HG03520 (cell line): ENCODE results near the gene ZFYVE21.

Experiments
- ATAC-seq: cut with Tn5 transposase; IDR thresholded peaks from one replicate; pipeline ENCODE4 v1.9.1; 2021; ENCODE audit warnings: mild to moderate bottlenecking, moderate library complexity; ENCODE audit not compliant: unreplicated experiment

The ZFYVE21 gene

GRCh38 chr14:103715052-103716000 lies at the start of gene ZFYVE21, which contains the start of gene XRCC3:
Gene ZFYVE21, plus strand, starts transcription at chr14:103715810. Its CDS starts 32 bp downstream, at chr14:103715842.
Gene XRCC3, minus strand, starts transcription at chr14:103715451. Its CDS starts 4,364 bp downstream, at chr14:103711087.
- peak; percentile 91 for ATAC-seq

DNA sequence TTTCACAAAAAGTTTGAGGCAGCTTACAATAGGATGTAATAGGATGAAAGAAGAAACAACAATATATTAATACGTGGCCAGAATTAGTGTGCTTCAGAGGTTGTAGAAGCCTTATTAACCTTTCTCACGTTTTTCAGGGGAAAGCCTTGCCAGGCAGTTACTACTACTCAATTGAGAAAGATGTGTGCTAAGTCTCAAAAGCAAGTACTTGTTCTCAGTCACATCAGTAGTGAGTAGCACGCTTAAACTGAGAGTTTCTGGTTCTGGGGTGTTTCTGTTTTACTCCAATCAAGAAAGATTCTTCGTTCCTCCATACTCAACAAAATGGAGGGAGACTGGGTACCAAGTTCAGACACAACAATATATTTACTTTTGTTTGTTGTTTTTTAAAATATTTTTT lies 47.9 kb upstream of the ZFYVE21 start:
- ATAC-seq = no peak

DNA sequence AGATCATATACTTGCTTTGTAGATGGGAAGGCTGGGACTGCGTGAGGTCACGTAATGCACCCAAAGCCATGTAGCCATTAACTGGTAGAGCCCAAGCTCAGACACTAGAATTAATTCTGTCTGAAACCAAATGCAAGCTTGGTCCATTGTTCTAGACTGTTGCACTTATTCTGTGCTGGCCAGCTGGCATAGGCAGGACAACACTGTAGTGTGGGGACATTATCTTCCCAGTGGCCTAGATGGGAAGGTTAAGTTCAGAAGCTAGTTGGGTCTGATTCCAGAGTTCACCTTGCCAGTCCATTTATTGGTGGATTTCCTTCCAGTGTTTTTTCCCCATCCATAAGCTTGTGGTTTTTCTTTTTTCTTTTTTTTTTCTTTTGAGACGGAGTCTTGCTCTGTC lies 47.5 kb upstream of the ZFYVE21 start:
- ATAC-seq = no peak

DNA sequence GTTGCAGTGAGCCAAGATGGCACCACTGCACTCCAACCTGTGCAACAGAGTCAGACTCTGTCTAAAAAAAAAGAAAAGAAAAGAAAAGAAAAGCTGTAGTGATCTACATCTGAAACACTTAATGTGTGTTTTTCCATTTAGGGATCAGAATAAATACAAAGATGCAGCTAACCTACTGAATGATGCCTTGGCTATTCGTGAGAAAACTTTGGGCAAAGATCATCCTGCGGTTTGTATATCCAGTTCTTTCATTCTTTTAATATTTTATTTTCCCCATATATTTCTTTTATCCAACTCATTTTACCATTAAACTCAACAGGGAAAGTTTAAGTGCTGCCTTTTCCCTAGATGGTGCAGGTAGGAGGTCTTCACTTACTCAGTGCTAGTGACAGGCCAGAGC lies 46.2 kb upstream of the ZFYVE21 start:
- ATAC-seq = no peak

GRCh38 chr14:103671911-103672310 lies 43.7 kb upstream of the ZFYVE21 start:
- ATAC-seq = no peak

DNA sequence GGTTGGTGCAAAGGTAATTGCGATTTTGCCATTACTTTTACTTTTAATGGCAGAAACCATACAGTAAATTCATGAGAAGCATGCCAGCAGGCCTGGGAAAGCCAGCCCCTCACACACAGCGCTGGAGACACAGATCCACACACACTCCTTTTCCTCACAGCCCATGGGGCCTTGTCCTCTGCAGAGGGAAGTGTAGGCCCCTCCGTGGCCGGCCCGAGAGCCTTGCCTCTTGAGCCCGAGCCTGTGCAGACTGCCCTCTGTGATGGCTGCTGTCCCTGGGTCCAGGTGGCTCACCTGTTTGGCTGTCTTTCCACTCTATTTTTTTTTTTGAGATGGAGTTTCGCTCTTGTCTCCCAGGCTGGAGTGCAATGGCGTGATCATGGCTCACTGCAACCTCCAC lies 39.7 kb upstream of the ZFYVE21 start:
- ATAC-seq = no peak

GRCh38 chr14:103676881-103677675 lies 38.5 kb upstream of the ZFYVE21 start:
- no peak for ATAC-seq

- ATAC-seq = no peak
Measured at GRCh38 chr14:103679351-103679750, 36.3 kb upstream of the ZFYVE21 start.

DNA sequence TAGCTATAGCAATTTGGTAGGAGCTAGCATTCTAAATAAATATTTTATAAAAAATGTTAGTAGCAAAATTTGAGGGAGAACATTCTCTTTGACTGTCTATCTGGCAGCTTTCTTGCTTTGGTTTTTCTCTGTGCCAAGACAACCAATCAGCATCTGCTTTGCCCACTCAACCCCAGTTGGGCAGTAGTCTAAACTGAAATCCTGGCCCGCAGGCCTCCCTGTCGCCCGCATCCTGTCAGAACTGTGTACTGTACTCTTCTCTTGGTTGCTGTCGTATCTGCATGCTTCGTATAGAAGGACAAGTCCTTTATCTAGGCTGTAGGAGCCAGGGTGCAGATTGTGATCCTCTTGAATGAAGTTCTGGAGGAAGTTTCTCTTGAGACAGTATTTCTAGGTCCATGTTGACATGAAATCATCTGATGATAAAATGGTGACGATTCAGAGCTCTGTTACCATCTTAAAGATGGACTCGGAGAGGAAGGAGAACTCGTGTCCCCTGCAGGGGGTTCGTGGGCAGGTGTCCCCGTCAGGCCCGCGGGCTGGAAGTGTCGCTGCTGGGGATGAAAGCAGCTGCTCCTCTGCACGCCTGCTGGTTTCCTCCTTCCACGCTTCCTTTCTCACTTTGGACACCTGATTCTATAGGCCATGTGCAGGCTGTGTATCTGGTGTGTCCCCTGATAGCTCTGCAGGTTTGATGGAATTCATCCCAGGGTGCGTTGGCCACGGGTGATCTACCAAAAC lies 34.9 kb upstream of the ZFYVE21 start:
- no peak for ATAC-seq

DNA sequence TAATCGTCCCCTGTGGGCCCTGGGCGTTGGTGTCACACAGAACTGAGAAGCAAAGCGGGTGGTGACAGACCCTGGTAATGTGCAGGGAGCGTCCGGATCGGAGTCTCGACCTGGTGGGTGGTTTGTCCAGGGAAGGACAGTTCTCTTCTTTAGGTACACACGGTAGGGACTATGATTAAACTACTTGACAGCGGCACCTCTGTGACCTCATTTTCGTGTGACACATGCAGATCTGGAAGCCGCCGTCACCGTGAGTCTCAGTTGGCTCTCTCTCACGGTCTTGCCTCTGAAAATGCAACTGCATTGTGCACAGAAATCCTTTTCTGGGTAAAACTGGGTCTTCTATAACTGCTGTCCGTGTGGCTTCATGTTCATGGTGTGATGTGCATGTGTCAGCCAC lies 32.5 kb upstream of the ZFYVE21 start:
- no peak for ATAC-seq

GRCh38 chr14:103684471-103684870 lies 31.1 kb upstream of the ZFYVE21 start:
- ATAC-seq = no peak

- ATAC-seq = no peak
Measured at GRCh38 chr14:103684871-103685270, 30.7 kb upstream of the ZFYVE21 start.

DNA sequence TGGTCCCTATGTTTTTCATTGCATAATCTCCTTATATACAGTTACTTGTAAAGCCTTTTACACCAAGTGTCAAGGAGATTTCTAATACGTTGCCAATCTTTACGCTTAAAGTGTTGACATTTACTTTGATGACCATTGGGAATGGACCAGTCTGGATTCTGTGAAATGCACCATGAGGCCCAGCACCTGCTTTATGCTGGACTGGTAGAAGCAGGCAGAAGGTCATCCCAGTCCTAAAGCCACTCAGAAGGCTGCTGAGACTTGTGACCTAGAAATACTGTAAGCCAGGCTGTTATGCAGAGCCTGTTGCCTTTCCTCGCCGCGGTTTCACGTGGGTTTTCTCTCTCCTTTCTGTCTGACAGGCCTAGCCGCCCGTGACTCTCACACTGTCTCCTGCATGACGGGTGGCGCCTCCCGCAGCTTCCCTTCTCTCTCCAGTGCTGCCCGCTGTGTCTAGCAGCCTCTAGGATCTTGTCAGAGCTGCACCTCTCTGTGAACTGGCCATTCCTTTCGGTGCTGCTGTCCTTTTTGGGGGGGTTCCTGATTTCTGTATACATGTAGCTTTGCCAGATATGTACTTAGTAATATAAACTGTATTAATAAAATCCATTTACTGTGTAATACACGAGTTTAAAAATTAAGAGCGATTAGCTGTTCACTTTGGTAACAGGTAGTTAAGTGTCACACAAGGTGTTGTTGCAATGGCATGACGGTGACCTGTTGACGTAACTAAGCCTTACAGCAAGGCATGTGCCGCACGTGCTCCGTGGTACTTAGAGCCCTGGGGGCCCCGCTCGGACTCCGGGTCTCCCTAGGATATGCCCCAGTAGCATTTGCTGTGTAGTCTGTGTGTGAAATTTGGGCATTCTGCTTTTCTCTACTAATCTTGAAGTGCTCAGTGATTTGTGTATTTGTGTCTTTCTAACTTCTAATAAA lies 30.1 kb upstream of the ZFYVE21 start:
- ATAC-seq = no peak

DNA sequence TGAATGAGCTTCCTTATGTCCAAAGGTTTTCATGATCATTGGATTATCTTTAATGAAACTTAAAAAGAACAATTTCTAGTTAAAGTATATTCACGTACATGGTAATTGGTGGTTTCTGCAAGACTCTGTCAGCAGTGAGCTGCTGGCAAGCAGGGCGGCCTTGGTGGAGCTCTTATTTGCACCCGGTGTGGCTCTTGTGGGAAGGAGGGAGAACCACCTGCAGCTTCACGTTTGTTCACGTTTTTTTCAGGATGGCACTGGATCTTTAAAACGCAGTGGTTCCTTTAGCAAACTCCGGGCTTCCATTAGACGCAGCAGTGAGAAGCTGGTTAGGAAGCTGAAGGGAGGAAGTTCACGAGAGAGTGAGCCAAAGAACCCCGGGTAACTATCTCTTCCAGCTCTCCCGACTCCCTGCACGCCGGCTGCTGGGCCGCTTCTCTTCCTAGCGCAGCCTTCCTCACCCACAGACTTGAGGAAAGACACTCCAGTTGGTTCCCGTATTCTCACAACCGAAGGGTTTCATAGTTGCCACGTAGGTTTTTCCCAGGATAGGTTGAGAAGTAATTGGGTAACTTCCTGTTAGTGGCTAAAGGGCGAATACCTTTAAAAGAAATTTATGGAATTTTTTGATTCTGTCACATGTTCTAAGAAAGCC lies 28.7 kb upstream of the ZFYVE21 start:
- ATAC-seq = no peak

- no peak for ATAC-seq
Measured at GRCh38 chr14:103687712-103688111, 27.9 kb upstream of the ZFYVE21 start.

DNA sequence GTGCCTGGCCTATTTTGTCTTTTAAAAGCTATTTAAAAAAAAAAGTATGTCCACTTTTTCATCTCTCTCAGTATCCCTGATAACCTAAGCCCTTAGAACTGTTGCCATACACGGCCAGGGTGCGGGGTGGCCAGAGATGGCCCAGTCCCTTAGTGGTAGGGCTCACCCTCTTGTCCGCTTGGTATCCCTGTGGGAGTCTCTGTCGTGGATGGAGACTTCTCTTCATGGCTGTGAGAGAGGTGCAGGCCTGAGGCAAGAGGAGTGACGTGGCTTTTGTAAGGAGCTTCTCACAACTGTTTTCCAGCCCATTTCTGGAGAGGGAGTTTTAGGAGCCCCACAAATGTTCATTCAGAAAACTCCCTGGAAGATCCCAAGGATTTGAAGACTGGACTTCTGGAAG lies 27.2 kb upstream of the ZFYVE21 start:
- ATAC-seq = no peak

DNA sequence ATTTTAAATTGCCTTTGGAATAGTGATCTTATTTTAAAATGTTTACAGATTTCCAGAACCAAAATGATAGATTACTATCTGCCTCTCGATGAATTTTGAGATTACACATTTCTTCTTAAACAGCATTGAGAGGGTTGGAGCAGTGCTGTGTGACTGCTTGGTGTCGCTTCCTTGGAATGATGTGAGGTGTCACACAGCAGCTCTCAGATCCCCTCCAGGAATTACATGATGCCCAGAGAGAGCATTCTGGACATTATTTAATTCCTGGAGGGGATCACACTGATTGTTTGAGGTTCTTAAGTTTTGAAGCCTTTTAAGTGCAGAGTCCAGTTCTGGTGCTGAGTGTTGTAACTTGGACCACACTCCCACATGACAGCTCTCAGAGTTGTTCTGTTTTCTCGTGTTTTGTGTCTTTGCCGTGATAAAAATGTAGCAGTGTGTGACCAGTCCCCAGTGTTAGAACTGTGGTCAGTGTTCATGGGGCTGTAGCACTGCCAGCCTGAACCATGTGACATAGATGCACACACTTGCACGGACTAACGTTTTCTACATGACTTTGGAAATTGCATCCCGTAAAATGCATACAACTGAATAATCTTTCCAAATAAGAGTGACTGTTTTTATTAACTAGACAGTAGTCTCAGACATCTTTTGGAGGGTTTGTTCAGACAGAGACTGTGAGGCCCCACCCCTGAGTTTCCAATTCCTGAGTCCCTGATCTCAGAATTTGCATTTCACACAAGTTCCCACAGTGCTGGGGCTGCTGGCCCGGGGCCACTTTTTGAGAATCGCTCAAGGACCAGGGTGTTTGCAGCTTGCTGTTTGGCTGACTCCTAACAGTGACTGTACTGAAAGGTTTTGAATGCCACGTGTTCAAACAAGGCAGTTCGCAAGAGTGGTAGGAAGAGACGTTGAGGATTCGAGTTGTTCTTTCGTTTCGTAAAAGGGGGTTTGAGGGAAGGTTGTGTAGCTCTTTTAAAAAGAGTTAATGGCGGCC lies 26.4 kb upstream of the ZFYVE21 start:
- ATAC-seq = no peak

DNA sequence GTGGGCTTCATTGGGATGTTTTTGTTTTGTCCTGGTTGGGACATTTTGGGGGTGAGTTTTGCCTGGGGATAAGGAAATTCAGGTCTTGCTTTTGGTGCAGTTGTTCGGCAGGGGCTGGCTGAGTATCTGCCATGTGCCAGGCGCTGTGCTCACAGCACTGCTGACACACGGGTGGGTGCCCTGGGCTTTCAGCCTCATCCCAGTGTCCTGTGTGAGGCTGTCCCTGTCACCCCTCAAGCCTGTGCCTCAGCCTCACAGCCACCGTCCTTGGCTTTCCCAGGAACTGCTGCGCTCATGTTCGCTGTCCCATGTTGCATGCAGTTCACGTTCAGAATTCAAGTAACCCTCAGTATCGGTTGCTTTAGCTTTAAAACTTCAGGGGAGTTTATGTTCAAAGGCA lies 25.3 kb upstream of the ZFYVE21 start:
- ATAC-seq = no peak
